Right lobe of liver (tissue), 4 donors: ENCODE data around the gene TESK1.

Experiments
- POLR2A ChIP-seq: fragments of 450-650 bp; IDR thresholded peaks from one replicate; pipeline ENCODE4 v1.6.1; 2017; ENCODE audit warnings: antibody characterized with exemption, mild to moderate bottlenecking
- TF ChIP-seq, protein P1 (sequence below), 4 donors: fragments of 200-600 bp in 3 of 4; fragments of 450-650 bp in 1 of 4; IDR thresholded peaks; one replicate each; pipeline versions ENCODE4 v1.5.1 to v1.8.0; 2016 to 2022; ENCODE audit warnings: antibody characterized with exemption in 4 of 4, mild to moderate bottlenecking in 2 of 4
- donor health status: DM: no; HTN: no; CAD: no.
- donor health status: DM: no; HTN: no; CAD: no.
- donor health status: DM: no; HTN: yes; CAD: no.

DNA sequence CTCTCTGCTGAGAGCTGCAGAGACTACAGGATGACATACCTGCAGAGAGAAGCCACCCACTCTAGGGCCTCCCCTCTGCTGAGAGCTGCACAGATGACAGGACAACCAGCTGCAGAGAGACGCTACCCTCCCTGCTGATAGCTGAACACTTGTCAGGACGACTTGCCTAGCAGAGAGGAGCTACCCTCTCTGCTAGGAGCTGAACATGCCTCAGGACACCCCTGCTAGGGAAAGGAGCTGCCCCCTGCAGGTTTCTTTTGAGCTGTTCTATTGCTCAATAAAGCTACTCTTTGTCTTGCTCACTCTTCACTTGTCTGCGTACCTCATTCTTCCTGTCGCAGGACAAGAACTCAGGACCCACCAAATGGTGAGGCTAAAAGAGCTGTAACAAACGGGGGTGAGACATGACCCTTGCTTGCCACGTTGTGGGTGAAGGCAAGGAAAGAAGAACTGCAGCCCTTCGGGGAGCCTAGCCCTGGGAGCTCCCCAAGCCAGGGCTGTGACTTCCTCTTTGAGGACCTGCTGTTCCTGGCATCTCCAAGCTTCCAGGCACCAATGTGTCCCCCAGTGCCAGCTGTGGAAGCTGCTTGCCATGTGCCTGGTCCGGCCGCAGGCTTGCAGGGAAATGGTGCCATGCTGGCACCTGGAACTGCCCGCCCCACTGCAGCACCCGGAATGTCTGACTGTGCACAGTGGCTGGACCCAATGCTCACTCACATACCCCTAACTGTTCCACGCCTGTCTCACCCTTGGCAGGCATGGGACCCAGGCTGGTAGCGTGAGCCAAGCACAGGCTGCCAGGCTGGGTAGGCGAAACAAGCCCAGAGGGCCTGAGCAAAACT, 5.1 kb upstream of the TESK1 start:
- TF ChIP-seq, protein P1, sequence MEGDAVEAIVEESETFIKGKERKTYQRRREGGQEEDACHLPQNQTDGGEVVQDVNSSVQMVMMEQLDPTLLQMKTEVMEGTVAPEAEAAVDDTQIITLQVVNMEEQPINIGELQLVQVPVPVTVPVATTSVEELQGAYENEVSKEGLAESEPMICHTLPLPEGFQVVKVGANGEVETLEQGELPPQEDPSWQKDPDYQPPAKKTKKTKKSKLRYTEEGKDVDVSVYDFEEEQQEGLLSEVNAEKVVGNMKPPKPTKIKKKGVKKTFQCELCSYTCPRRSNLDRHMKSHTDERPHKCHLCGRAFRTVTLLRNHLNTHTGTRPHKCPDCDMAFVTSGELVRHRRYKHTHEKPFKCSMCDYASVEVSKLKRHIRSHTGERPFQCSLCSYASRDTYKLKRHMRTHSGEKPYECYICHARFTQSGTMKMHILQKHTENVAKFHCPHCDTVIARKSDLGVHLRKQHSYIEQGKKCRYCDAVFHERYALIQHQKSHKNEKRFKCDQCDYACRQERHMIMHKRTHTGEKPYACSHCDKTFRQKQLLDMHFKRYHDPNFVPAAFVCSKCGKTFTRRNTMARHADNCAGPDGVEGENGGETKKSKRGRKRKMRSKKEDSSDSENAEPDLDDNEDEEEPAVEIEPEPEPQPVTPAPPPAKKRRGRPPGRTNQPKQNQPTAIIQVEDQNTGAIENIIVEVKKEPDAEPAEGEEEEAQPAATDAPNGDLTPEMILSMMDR (IDR thresholded peaks at IDR 0.05) = no peak
- TF ChIP-seq POLR2A = no peak
